Keratinocyte (primary cell): ENCODE results near the gene TARS3. TPM values are rescaled to one million over a fixed set of nuclear protein-coding genes. Genes with fewer than 3 reads are reported as not detected.
A peak's percentile ranks its signal among the peaks of the same experiment; 100 is the strongest.

Experiments
- DNase-seq: peaks from one replicate; pipeline ENCODE4 v3.0.0-alpha.2; 2011; ENCODE audit warnings: low read depth, missing footprints, low spot score
- FAIRE-seq: peaks from 2 replicates; lab custom pipeline; 2011; peaks lifted over from hg19 to GRCh38; lab: Jason Lieb, UNC
- H2AFZ ChIP-seq: 2 replicates; pipeline ENCODE4 v1.6.0; 2012; ENCODE audit warnings: low read length, control low read depth, inconsistent platforms; ENCODE audit not compliant: control insufficient read depth
- H3K27ac ChIP-seq: 2 replicates; pipeline ENCODE4 v1.5.1; 2011; ENCODE audit warnings: low read length; ENCODE audit not compliant: control insufficient read depth, insufficient read depth
- H3K27me3 ChIP-seq: 3 replicates; pipeline ENCODE4 v1.6.0; 2011; ENCODE audit warnings: low read length; ENCODE audit not compliant: control insufficient read depth, insufficient read depth; ENCODE audit errors: extremely low read depth
- H3K36me3 ChIP-seq, 2 experiments: 2 replicates in 1 of 2; 3 replicates in 1 of 2; pipeline ENCODE4 v1.5.1; 2011; ENCODE audit warnings: low read length in 2 of 2, mild to moderate bottlenecking in 1 of 2; ENCODE audit not compliant: control insufficient read depth in 2 of 2, insufficient read depth in 2 of 2; ENCODE audit errors: extremely low read depth in 1 of 2
- H3K4me1 ChIP-seq: 3 replicates; pipeline ENCODE4 v1.5.1; 2011; ENCODE audit warnings: low read length; ENCODE audit not compliant: control insufficient read depth, insufficient read depth; ENCODE audit errors: extremely low read depth
- H3K4me2 ChIP-seq: 3 replicates; pipeline ENCODE4 v1.6.0; 2011; ENCODE audit warnings: low read depth, low read length; ENCODE audit not compliant: control insufficient read depth, insufficient read depth; ENCODE audit errors: extremely low read depth
- H3K4me3 ChIP-seq, 3 experiments: fragments of 200-600 bp in 1 of 3; sonication (generic) in 1 of 3; 2 replicates in 2 of 3; 3 replicates in 1 of 3; pipeline ENCODE4 v1.5.1; 2011 to 2016; ENCODE audit warnings: low read length in 3 of 3, mild to moderate bottlenecking in 3 of 3, control low read depth in 2 of 3, inconsistent platforms in 1 of 3, low read depth in 1 of 3, mixed read lengths in 1 of 3, mixed run types in 1 of 3, moderate library complexity in 1 of 3; ENCODE audit not compliant: control insufficient read depth in 2 of 3, insufficient read depth in 2 of 3; ENCODE audit errors: extremely low read depth in 1 of 3
- H3K79me2 ChIP-seq: 2 replicates; pipeline ENCODE4 v1.6.0; 2012; ENCODE audit warnings: low read length; ENCODE audit not compliant: control insufficient read depth, insufficient read depth
- H3K9ac ChIP-seq: 3 replicates; pipeline ENCODE4 v1.6.0; 2011; ENCODE audit warnings: low read length; ENCODE audit not compliant: control insufficient read depth, insufficient read depth; ENCODE audit errors: extremely low read depth
- H3K9me1 ChIP-seq: 3 replicates; pipeline ENCODE4 v1.6.0; 2011; ENCODE audit warnings: low read length; ENCODE audit not compliant: control insufficient read depth, insufficient read depth; ENCODE audit errors: extremely low read depth
- H3K9me3 ChIP-seq: 2 replicates; pipeline ENCODE4 v1.5.1; 2012; ENCODE audit warnings: low read depth, low read length; ENCODE audit not compliant: control insufficient read depth
- H4K20me1 ChIP-seq: 3 replicates; pipeline ENCODE4 v1.6.0; 2011; ENCODE audit warnings: low read length; ENCODE audit not compliant: control insufficient read depth, insufficient read depth; ENCODE audit errors: extremely low read depth
- CTCF ChIP-seq, 3 experiments: IDR thresholded peaks in 1 of 3; conservative IDR thresholded peaks in 1 of 3; optimal IDR thresholded peaks in 1 of 3; 2 replicates in 2 of 3; 3 replicates in 1 of 3; pipeline versions ENCODE3 to v1.5.1; 2011; ENCODE audit warnings: low read length in 3 of 3, mild to moderate bottlenecking in 3 of 3, moderate library complexity in 2 of 3, control low read depth in 1 of 3, inconsistent platforms in 1 of 3; ENCODE audit not compliant: insufficient read depth in 2 of 3; ENCODE audit errors: extremely low read depth in 1 of 3
- EZH2 ChIP-seq: IDR thresholded peaks from one replicate; pipeline ENCODE4 v1.6.1; 2012; ENCODE audit warnings: inconsistent platforms, mild to moderate bottlenecking, low read length, moderate library complexity
- dilution Hi-C: fragments of 300-500 bp; cut with MboI; formaldehyde crosslinking; loops from one replicate; pipeline ENCODE4 v1.7.0; 2020; ENCODE audit warnings: low sequenced_read_pairs; ENCODE audit not compliant: extremely low pct_ligation_motif_present
- polyA plus RNA-seq, 5 experiments: library from polyadenylated mRNA; depleted of rRNA in 3 of 5; stranded (reverse) in 3 of 5; stranded (forward) in 1 of 5; unstranded in 1 of 5; fragments of >200 nt; gene quantifications; 1 replicate in 1 of 5; 2 replicates in 3 of 5; 3 replicates in 1 of 5; pipeline versions ENCODE4 v1.2.1 to v1.2.3, GENCODE V29; 2011 to 2012; ENCODE audit warnings: missing spikeins in 2 of 5, low read depth in 1 of 5, low replicate concordance in 1 of 5

The TARS3 gene
- polyA plus RNA-seq, 1 donor (not counting 4 experiments of a cell fraction or from before 2014, with no cell fraction given) = 3.9 TPM

DNA sequence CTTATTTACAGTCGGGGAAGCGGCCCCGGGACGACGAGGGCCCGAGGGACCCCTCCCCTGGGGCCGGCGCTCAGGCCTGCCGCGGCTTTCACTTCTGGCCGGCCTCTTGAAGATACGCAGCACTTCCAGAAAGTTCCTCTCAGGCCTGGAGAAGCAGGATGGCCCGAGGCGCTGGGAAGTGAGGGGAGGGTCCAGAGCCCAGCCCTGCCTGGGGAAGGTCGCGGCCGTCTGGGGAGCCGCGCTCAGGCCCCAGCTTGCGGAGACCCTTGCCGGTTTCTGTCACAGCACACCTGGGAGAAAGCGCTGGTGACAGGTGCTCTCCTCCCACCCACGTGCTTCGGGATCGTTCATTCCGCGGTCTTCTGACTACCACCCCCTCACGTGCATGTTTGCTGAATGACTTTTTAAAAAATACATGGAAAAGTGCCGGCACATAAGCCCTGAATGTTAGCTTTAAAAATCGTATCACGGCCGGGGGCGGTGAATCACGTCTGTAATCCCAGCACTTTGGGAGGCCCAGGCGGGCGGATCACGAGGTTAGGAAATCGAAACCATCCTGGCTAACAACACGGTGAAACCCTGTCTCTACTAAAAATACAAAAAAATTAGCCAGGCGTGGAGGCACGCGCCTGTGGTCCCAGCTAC, 71.4 kb downstream of the TARS3 start:
- Histone ChIP-seq H3K9me3 (no peaks in the 10 kb centered on the region), H3K9ac (peak overlapping the region; percentile 95), H3K4me2 (peak overlapping the region; percentile 94), H2AFZ (peak overlapping the region; percentile 95), H3K9me1 (no peaks in the 10 kb centered on the region), H3K4me1 (peaks cover 10% of the 10 kb centered on the region), H3K36me3 (peaks cover 4 to 8% of the 10 kb centered on the region in 2 experiments), H3K4me3 (peak overlapping the region; percentile 73 to 98 (median 89)), H4K20me1 (no peaks in the 10 kb centered on the region), H3K27me3 (no peaks in the 10 kb centered on the region), H3K27ac (peak overlapping the region; percentile 93), H3K79me2 (peaks cover 36% of the 10 kb centered on the region)
- FAIRE-seq (no peak), DNase-seq (no peak)
- dilution Hi-C loops = no loop called here
- TF ChIP-seq EZH2 = no peak

GRCh38 chr15:101652098-101652785, 72.0 kb downstream of the TARS3 start, which contains the start of gene TM2D3:
Gene TM2D3, minus strand, starts transcription at chr15:101652381. Its CDS starts 20 bp downstream, at chr15:101652361.
- H3K4me1 ChIP-seq = peaks cover 10% of the 10 kb centered on the region
- peak within 1 kb of the TSS; percentile 93 for H3K27ac ChIP-seq
- peak within 1 kb of the TSS; percentile 95 for H3K9ac ChIP-seq
- peak within 1 kb of the TSS; percentile 73 to 98 (median 93) for H3K4me3 ChIP-seq
- peak; percentile 58 for DNase-seq
- TF ChIP-seq EZH2 (no peak), CTCF (optimal IDR thresholded peaks at IDR 0.05 in 1 of 3, IDR thresholded peaks at IDR 0.05 in 1 of 3, conservative IDR thresholded peaks at IDR 0.05 in 1 of 3; ENCODE audit: extremely low read depth in 1 of 3, insufficient read depth in 2 of 3, low read length in 3 of 3) (peak; percentile 65 to 84 (median 65))
- no peak for FAIRE-seq
- peak within 1 kb of the TSS; percentile 97 for H3K4me2 ChIP-seq
- H4K20me1 ChIP-seq = no peaks in the 10 kb centered on the region
- H3K79me2 ChIP-seq = peaks cover 37% of the 10 kb centered on the region
- dilution Hi-C loops = no loop called here
- H3K36me3 ChIP-seq = peaks cover 5 to 10% of the 10 kb centered on the region in 2 experiments
- H3K9me1 ChIP-seq = no peaks in the 10 kb centered on the region
- no peaks in the 10 kb centered on the region for H3K9me3 ChIP-seq
- no peaks in the 10 kb centered on the region for H3K27me3 ChIP-seq
- peak within 1 kb of the TSS; percentile 95 for H2AFZ ChIP-seq
